Fibroblast of the aortic adventitia (primary cell): Measurements from ENCODE around the gene MAPRE2. TPM values are rescaled to one million over a fixed set of nuclear protein-coding genes. Genes with fewer than 3 reads are reported as not detected.

Experiments used
- DNase-seq: peaks from one replicate; pipeline ENCODE4 v3.0.0-alpha.2; 2010; ENCODE audit warnings: low read depth
- H3K4me3 ChIP-seq: 2 replicates; pipeline ENCODE4 v1.5.1; 2011; ENCODE audit warnings: low read depth, mild to moderate bottlenecking, control low read depth, low read length, moderate library complexity
- total RNA-seq: library from RNA; depleted of rRNA; stranded (reverse); fragments of >200 nt; gene quantifications from 2 replicates; pipeline ENCODE4 v1.2.3, GENCODE V29; 2012; ENCODE audit warnings: low replicate concordance
- TF ChIP-seq, protein P1 (sequence below): IDR thresholded peaks from 2 replicates; pipeline ENCODE4 v1.5.1; 2011; ENCODE audit warnings: mild to moderate bottlenecking, low read length, control low read depth, inconsistent platforms; ENCODE audit not compliant: insufficient read depth

The MAPRE2 gene
- total RNA-seq, 1 donor = 44.7 TPM

DNA sequence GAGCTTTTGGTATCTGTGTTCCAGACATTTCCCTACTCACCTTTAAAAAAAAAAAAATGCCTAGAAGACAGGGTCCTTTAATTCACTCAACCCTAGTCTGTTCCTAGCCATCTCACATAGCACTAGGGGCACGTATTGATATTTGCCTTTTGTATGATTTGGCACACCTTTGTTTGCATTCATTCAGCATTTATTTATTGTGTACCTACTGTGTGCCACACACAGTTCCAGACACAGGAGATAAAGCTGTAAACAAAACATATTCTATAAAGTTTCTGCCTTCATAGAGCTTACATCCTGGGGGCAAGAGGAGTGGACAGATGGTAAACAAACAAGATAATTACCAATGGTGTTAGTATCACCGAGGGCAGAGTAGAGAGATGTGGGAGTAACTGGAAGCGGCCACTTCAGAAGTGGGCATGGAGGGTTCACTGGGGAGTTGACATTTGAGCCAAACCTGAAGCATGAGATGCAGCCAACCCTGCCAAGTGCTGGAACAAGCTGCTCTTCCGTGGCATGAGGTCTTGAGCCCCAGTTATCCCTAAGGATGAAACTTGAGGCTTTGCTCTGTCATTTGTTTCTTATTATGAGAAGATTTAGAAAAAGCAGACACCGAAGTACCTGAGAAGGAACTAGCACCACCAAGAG, 18.2 kb downstream of the MAPRE2 start:
- no peak for DNase-seq
- H3K4me3 ChIP-seq = no peak overlapping the region
- TF ChIP-seq, protein P1, sequence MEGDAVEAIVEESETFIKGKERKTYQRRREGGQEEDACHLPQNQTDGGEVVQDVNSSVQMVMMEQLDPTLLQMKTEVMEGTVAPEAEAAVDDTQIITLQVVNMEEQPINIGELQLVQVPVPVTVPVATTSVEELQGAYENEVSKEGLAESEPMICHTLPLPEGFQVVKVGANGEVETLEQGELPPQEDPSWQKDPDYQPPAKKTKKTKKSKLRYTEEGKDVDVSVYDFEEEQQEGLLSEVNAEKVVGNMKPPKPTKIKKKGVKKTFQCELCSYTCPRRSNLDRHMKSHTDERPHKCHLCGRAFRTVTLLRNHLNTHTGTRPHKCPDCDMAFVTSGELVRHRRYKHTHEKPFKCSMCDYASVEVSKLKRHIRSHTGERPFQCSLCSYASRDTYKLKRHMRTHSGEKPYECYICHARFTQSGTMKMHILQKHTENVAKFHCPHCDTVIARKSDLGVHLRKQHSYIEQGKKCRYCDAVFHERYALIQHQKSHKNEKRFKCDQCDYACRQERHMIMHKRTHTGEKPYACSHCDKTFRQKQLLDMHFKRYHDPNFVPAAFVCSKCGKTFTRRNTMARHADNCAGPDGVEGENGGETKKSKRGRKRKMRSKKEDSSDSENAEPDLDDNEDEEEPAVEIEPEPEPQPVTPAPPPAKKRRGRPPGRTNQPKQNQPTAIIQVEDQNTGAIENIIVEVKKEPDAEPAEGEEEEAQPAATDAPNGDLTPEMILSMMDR = no peak

DNA sequence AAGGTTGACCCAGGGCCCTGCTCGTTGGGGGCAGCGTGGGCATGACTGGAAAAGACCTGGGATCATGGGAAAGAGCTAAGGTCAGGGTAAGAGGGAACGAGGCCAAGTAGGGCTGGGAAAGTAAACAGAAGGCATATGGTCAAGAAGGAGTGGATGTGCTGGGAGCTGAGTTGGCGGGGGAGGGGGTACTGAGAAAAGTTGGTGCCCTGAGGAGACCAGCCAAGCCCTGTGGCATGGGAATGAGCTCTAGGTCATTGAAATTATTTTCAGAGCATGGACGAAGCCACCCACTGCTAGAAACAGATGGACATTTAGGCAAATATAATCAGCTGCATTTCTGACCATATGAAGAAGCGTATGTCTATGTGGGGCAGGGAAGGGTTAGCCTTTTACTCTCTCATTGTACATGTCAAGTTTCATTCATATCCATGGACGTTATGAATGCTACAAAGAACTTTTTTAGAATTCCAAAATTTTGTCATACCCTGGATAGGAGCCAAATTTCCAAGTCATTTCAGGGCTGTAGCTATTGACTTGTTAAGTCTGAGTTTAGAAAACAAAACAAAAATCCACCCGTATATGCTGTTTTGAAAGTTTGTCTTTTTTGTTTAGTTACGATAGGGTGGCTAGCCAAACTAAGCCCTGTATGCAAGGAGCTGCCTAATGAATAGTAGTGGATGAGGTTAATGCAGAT, 19.1 kb downstream of the MAPRE2 start:
- DNase-seq = no peak
- TF ChIP-seq, protein P1 = no peak
- H3K4me3 ChIP-seq = no peak overlapping the region

DNA sequence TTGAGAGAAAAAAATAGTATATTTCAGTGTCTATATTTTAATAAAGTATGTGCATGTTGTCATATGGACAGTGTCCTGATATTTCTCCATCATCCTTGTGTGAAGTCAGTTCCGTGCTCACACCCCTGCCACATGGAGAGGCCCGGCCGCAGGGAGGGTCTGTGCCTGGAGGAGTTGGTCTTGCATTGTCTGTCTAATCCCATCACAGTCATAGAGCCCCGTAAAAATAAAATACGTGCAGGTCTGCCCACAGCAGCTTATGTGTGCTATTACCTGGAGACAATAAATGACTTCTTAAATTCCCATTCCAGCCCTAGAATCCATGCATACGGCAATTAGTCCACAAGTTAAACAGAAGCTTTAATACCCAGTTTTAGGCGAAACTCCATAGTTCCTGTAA, 20.1 kb downstream of the MAPRE2 start:
- H3K4me3 ChIP-seq = no peak overlapping the region
- no peak for DNase-seq
- TF ChIP-seq, protein P1 = no peak

DNA sequence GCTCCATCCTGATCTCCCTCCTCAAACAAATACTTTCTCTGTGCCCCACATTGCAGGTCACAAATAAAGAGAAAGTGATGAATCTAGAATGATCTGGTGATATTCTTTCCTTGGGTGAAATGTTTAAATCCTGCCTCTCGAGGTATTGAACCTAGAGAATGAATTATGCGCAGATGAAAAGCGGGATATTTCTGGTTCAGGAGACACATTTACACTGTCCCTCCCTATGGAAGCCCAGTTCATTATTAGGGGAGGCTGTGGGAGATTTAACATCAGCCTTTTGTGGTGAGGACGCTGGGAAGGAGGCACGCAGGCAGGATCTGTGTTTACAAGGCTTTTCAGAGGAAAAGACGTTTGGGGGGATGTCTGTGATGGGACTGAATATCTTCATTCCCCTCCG, 20.6 kb downstream of the MAPRE2 start:
- no peak for DNase-seq
- TF ChIP-seq, protein P1 = no peak
- no peak overlapping the region for H3K4me3 ChIP-seq

DNA sequence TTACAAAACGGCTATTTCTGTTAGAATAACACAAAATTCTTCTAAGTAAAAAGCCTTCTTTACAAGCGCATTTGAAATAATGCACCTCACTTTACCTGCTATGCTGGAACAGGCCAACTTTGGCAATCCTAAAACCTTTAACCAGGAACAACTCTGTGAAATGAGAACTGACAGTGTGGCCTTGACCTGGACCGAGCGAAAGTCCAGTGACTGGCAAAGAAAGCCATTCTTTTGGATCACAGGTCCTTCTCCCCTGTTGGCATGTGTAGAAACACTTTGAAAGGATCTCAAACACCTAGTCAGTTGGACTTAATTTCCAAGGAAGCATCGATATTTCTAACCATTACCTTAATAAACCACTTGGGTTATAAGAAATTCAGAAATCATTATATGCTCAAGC, 21.2 kb downstream of the MAPRE2 start:
- TF ChIP-seq, protein P1 = no peak
- no peak overlapping the region for H3K4me3 ChIP-seq
- no peak for DNase-seq

DNA sequence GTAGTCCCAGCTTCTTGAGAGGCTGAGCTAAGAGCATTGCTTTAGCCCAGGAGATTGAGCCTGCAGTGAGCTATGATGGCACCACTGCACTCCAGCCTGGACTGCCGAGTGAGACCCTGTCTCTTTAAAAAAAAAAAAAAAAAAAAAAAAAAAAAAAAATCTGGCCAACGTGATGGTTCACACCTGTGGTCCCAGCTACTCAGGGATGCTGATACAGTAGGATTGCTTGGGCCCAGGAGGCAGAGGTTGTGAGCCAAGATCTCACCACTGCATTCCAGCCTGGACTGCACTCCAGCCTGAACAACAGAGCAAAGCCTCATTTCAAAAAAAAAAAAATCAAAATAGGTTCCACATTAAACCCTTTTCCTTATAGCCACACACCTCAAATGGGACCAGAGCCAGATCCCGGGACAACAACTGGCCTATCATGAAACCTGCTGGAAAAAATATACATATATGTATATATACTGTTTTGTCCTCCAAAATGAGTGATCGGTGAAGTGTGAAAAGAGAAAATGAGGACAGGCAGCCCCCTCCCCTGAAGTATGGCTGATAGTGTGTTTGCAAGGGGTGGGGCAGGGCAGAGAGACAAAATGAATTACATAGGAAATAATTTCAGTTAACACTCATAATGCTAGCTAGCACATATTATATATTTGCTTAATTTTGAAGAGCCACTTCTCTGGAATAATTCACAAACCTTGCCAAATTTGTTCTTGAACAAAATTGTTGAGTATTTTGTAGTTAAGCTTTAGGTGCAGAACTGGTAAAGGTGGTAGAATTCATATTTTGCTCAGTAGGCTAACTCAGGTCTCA, 22.9 kb downstream of the MAPRE2 start:
- TF ChIP-seq, protein P1 = no peak
- DNase-seq = no peak
- H3K4me3 ChIP-seq = no peak overlapping the region
